IPS-NIHi7 (cell line): ENCODE results near the gene MICALL2.

Experiments
- DNase-seq: peaks from one replicate; pipeline ENCODE4 v3.0.0; 2012; ENCODE audit warnings: mixed read lengths; ENCODE audit errors: extremely low spot score

The MICALL2 gene

DNA sequence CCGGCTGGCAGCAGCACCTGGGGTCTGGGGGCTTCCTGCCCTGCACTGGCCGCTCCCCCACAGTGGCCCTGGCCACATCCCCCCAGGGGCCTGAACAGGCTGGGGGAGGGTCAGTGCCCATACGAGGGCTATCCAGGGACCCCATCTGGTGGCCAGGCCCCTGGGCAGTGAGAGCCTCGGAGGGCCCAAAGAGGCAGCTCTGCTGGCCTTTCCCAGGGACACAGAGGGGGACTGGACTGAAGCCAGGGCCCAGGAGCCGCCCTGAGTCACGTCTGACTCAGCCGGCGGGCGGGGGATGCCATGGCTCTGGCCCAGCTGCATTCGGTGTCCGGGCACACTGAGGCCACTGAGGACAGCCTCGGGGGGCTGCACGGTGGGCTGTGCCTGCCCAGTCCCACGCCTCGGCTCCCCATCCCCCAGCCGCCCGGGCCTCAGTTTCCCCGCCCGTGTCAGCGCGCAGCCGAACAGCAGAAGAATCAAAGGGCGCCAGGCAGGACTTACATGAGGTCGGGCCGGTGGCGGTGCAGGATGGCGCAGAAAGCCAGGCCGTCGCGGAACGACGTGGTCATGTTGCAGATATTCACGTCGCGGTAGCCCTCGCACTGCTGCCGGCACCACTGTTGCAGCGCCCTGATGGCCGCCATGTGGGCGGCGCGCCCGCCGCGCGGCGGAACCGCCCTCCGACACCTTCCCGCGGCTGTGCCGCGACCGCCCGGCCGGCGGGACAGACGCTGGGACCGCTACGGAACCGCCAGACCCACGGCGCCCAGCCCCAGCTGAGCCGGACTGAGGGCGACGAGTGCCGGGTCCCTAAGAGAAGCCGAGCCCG is at the start of gene MICALL2:
MICALL2 (minus strand) TSS at position 788 of the 829 bp plus-strand sequence; CDS start at position 644, 144 bp downstream.
- DNase-seq = peak; percentile 74

- DNase-seq = no peak
Measured at GRCh38 chr7:1508277-1508758, 49.0 kb upstream of the MICALL2 start.

DNA sequence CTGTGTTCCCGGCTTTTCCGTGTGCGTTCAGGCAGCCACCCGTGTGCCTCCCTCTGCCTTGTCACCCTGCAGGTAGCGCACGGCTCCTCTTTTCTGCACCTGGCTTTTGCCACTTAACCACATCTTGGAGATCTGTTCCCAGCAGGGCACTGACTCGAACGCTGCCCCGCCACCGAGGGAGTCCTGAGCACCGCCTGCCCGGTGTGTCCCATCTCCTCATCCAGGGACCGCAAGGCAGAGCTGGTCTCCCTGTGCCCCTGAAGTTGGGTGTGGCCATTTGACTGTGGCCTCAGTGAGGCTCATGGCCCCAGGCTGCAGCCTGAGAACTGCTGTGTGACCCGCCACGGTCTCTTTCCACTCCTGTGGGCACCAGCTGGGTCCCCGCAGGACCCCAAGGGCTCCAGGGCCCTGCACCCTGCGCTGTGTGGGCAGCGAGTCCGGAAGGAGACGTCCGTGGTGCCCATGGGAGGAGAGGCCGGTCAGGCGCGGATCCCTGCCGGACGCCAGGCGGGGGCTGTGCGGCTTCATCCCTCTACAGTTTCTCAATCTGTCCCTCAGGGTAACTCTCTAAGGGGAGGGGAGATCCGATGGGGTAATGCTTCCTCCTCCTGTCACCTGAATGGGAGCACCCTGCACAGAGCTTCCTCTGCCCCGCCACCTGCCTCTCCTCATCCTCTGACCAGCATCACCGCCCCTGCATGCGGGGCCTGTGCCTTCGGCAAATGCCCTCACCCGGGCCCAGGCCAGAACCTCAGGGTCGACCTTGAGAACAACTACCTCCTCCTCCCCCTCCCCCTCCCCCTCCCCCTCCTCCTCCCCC is 46.7 kb upstream of the MICALL2 start:
- no peak for DNase-seq

DNA sequence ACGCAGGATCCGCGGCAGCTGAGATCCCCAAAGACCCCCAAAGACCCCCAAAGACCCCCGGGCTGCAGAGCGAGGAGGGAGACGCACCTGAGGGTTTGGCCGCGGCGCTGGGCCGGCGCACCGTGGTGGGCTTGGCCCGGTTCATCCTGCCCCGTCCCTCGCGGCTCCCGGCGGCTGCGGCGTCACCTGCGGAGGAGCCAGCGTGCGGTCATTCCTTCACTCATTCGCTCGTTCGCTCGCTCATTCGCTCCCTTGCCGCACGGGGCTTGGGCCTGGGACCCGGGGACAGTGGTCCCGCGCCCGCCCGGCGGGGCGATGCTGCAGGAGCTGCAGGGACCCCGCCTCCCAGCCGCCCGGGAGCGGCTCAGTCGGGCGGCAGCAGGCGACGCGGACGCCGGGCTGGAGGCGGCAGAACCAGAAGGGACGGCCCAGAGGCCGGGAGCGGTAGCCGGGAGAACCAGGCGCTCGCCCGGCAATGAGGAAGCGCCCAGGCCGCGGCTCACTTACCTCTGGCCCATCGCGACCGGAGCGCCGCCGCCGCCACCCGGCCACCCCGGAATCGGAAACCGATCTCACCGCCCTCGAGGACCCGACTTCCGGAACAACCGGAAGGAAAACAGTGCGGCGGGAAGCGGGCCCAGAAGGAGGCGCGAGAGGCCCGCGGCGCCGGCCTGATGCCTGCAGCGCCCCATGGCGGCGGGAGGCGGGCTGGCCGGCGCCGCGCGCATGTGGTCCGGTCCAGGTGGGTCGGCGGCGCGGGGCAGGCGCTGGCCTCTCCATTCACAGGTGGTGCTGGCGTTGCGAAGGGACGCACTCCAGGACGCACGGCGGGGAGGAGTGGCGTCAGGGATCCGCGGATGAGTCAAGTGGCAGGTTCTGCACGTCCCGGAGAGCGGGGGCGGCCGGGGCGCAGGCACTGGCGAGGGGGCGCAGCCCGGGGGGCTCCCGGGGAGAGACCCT is 44.8 kb upstream of the MICALL2 start, which contains the start of gene INTS1:
INTS1 (minus strand) TSS at position 574 of the 960 bp plus-strand sequence; CDS start at position 145, 429 bp downstream.
- peak; percentile 97 for DNase-seq

- DNase-seq = no peak
Measured at GRCh38 chr7:1503390-1503789, 44.1 kb upstream of the MICALL2 start.

GRCh38 chr7:1502845-1503244 is 43.6 kb upstream of the MICALL2 start:
- no peak for DNase-seq

DNA sequence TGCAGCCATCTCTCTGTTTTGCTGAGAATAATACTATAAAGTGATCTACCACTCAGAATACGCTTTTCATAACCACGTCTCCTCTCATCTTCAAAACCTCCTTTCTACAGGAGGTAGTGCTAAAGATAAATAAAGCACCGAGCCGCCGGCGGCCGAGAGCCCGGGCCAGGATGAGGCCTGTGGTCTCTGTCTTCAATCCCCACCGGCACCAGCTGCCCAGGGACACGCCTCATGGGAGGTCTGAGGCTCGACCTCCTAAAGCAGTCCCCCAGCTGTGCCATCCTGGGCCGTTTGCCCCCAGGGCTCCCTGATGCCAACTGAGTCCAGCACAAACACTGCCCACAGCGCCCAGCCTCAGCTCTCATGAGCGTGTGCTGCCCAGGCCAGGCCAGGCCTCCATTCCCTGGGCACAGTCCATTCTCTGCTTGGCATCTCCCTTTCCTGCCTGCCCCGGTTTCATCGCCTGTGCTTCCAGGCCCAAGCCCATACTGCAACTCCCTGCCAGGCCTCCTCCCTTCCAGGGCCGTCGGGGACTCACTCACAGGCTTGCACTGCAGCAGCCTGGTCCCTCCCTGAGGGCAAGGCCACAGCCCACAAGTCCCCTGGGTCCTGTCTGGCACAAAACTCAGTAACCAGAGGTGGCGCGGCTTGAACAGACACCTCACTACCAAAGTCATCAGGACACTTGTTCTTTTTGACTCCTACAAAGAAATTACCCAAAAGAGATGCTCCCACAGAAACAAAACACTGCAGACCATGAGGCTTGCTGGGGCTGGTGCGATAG is 42.4 kb upstream of the MICALL2 start:
- no peak for DNase-seq

- DNase-seq = no peak
Measured at GRCh38 chr7:1500064-1500807, 41.0 kb upstream of the MICALL2 start.

DNA sequence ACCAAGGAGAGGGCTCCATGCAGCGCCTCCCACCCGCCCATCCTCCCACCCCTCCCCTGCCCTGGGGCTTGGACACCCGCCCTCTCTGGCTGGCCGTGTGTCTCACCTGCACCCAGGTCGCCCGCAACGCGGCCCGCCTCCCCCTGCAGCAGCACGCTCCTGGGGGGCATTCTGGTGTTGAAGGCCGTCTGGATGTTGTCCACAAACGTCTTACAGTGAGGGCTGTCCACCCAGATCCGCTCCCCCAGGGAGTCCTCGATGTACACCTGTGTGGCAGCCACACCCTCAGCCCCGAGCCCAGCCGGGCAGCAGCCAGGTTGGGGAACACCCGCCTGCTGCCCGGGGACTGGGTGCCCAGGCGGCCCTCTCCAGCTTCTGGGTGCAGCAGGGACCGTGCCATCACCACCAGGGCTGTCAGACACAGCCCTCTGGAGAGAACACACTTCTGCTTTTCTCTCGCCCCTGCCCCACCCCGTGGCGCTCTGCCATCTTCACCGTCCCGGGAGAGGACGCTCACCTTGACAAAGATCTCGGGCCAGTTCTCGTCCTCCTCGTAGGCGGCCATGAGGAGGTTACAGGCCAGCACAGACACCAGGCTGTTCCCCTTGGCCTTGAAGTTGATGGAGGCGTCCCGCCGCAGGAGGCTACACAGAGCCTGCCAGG is 40.2 kb upstream of the MICALL2 start:
- DNase-seq = no peak

- no peak for DNase-seq
Measured at GRCh38 chr7:1498370-1499305, 39.4 kb upstream of the MICALL2 start.

GRCh38 chr7:1497293-1497927 is 38.1 kb upstream of the MICALL2 start:
- DNase-seq = no peak

GRCh38 chr7:1496531-1497292 is 37.4 kb upstream of the MICALL2 start:
- no peak for DNase-seq

GRCh38 chr7:1495564-1496242 is 36.4 kb upstream of the MICALL2 start:
- no peak for DNase-seq

GRCh38 chr7:1494866-1495563 is 35.7 kb upstream of the MICALL2 start:
- no peak for DNase-seq

- DNase-seq = no peak
Measured at GRCh38 chr7:1494447-1494846, 35.2 kb upstream of the MICALL2 start.

DNA sequence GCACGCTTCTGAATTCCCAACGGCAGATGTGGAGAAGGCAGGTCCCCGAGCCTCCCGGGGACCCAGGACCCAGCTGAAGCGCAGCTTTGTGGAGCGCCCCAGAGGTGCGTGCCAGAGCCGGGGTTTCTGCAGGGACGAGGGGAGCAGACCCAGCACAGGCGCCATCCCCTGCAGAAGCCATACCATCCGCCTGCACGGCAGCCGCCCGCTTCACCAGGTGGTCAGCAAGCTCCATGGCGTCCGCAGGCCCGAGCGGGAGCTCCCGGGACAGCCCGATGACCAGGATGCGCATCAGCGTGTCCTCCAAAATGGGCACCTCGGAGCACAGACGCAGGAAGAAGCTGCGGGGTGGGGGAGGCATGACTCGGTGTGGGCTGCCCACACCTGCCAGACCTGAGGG is 34.3 kb upstream of the MICALL2 start:
- no peak for DNase-seq
